Measurements from ENCODE around the gene PROC.

Gene PROC

GRCh38 chr2:127379712-127380355 lies 38.4 kb upstream of the PROC start:
- no peaks in the 10 kb centered on the region; the same call in 1 of the 2 replicates for H4K20me1 ChIP-seq (ENCODE audit: low read depth, low read length)
- H3K4me2 ChIP-seq (ENCODE audit: low read depth, low read length, poor library complexity, severe bottlenecking): no peak overlapping the region
- H3K27me3 ChIP-seq (ENCODE audit: low read length): no peaks in the 10 kb centered on the region
- no peak overlapping the region for H2AFZ ChIP-seq (ENCODE audit: low read depth, low read length, severe bottlenecking)
- H3F3A ChIP-seq (ENCODE audit: insufficient read depth): no peaks in the 10 kb centered on the region
- peaks cover 6% of the 10 kb centered on the region; the same call in 1 of the 2 replicates for H3K9me3 ChIP-seq (ENCODE audit: insufficient read depth, low read length)
- no peak overlapping the region for H3K27ac ChIP-seq (ENCODE audit: low read depth, low read length)
- H3K4me3 ChIP-seq (ENCODE audit: insufficient read depth, low read length, poor library complexity, severe bottlenecking): no peak overlapping the region
- no peak overlapping the region for H3K9ac ChIP-seq (ENCODE audit: low read length)
- TF ChIP-seq EZH2phosphoT487 (conservative IDR thresholded peaks at IDR 0.05; ENCODE audit: low read length): no peak
- TF ChIP-seq CTCF (IDR thresholded peaks at IDR 0.05; ENCODE audit: insufficient read depth, low read length, poor library complexity, severe bottlenecking): no peak
- H3K36me3 ChIP-seq (ENCODE audit: low read length): peaks cover 11% of the 10 kb centered on the region
- H3K9me2 ChIP-seq (replicated peaks; ENCODE audit: insufficient read depth, low read length): no peaks in the 10 kb centered on the region
- H3K79me2 ChIP-seq (ENCODE audit: insufficient read depth, low read length): peaks cover 91% of the 10 kb centered on the region

GRCh38 chr2:127381762-127382161 lies 36.5 kb upstream of the PROC start:
- Histone ChIP-seq H3K9me2 (replicated peaks; ENCODE audit: insufficient read depth, low read length) (no peaks in the 10 kb centered on the region), H4K20me1 (ENCODE audit: low read depth, low read length) (no peaks in the 10 kb centered on the region; the same call in none of the 2 replicates), H3K9ac (ENCODE audit: low read length) (no peak overlapping the region), H3F3A (ENCODE audit: insufficient read depth) (peaks cover 3% of the 10 kb centered on the region; the same call in 1 of the 2 replicates), H3K27me3 (ENCODE audit: low read length) (no peaks in the 10 kb centered on the region), H3K4me3 (ENCODE audit: insufficient read depth, low read length, poor library complexity, severe bottlenecking) (no peak overlapping the region), H3K27ac (ENCODE audit: low read depth, low read length) (no peak overlapping the region), H3K79me2 (ENCODE audit: insufficient read depth, low read length) (peaks cover 95% of the 10 kb centered on the region), H3K9me3 (ENCODE audit: insufficient read depth, low read length) (peaks cover under 1% of the 10 kb centered on the region; the same call in 1 of the 2 replicates), H3K36me3 (ENCODE audit: low read length) (peaks cover 7% of the 10 kb centered on the region), H3K4me2 (ENCODE audit: low read depth, low read length, poor library complexity, severe bottlenecking) (no peak overlapping the region), H2AFZ (ENCODE audit: low read depth, low read length, severe bottlenecking) (no peak overlapping the region)
- TF ChIP-seq CTCF (IDR thresholded peaks at IDR 0.05; ENCODE audit: insufficient read depth, low read length, poor library complexity, severe bottlenecking) (no peak), EZH2phosphoT487 (conservative IDR thresholded peaks at IDR 0.05; ENCODE audit: low read length) (no peak)

- Histone ChIP-seq H3K4me3 (ENCODE audit: insufficient read depth, low read length, poor library complexity, severe bottlenecking) (no peak overlapping the region), H4K20me1 (ENCODE audit: low read depth, low read length) (no peaks in the 10 kb centered on the region; the same call in none of the 2 replicates), H3K9me3 (ENCODE audit: insufficient read depth, low read length) (no peaks in the 10 kb centered on the region), H2AFZ (ENCODE audit: low read depth, low read length, severe bottlenecking) (no peak overlapping the region), H3K79me2 (ENCODE audit: insufficient read depth, low read length) (peaks cover 89% of the 10 kb centered on the region), H3F3A (ENCODE audit: insufficient read depth) (peaks cover 6% of the 10 kb centered on the region; the same call in 1 of the 2 replicates), H3K27ac (ENCODE audit: low read depth, low read length) (no peak overlapping the region), H3K27me3 (ENCODE audit: low read length) (no peaks in the 10 kb centered on the region), H3K4me2 (ENCODE audit: low read depth, low read length, poor library complexity, severe bottlenecking) (no peak overlapping the region), H3K36me3 (ENCODE audit: low read length) (no peaks in the 10 kb centered on the region; the same call in 1 of the 2 replicates), H3K9me2 (replicated peaks; ENCODE audit: insufficient read depth, low read length) (no peaks in the 10 kb centered on the region), H3K9ac (ENCODE audit: low read length) (no peak overlapping the region)
- TF ChIP-seq EZH2phosphoT487 (conservative IDR thresholded peaks at IDR 0.05; ENCODE audit: low read length): no peak
- no peak for TF ChIP-seq CTCF (IDR thresholded peaks at IDR 0.05; ENCODE audit: insufficient read depth, low read length, poor library complexity, severe bottlenecking)
These were observed 35.4 kb upstream of the PROC start for GRCh38 chr2:127382831-127383230.

Measured in SU-DHL-6 (cell line).